Transverse colon (tissue), 4 donors: ENCODE data around the gene SOCS1.

Experiments used
- POLR2AphosphoS5 ChIP-seq, 3 donors: sonication (generic); formaldehyde crosslinking; IDR thresholded peaks; one replicate each; pipeline ENCODE4 v1.6.1; 2016; ENCODE audit warnings: antibody characterized with exemption in 3 of 3
- TF ChIP-seq, protein P1 (sequence below), 5 experiments: fragments of 200-600 bp in 3 of 5; fragments of 450-650 bp in 2 of 5; sonication (generic) in 3 of 5; IDR thresholded peaks; 1 replicate in 2 of 5; 2 replicates in 3 of 5; pipeline ENCODE4 v1.5.1; 2016 to 2017; ENCODE audit warnings: antibody characterized with exemption in 5 of 5, inconsistent platforms in 3 of 5, mild to moderate bottlenecking in 2 of 5, moderate library complexity in 1 of 5

DNA sequence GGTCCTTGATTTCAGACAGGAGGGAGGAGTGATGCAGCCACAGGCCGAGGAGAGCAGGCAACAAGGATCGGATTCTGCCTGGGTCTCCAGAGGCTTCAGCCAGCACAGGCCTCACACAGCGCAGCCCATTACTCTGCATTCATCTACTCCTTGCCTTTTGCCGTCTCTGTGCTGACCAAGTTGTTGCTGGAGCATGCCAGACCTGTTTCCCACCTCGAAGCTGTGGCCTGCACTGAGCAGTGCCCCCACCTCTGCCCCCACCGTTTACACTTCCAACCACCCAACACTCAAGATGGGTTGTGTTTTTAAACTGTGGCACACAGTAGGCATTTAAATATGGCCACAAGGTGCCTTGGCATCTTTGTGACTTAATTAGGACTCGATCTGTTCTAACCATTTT, 19.0 kb upstream of the SOCS1 start:
- TF ChIP-seq, protein P1, sequence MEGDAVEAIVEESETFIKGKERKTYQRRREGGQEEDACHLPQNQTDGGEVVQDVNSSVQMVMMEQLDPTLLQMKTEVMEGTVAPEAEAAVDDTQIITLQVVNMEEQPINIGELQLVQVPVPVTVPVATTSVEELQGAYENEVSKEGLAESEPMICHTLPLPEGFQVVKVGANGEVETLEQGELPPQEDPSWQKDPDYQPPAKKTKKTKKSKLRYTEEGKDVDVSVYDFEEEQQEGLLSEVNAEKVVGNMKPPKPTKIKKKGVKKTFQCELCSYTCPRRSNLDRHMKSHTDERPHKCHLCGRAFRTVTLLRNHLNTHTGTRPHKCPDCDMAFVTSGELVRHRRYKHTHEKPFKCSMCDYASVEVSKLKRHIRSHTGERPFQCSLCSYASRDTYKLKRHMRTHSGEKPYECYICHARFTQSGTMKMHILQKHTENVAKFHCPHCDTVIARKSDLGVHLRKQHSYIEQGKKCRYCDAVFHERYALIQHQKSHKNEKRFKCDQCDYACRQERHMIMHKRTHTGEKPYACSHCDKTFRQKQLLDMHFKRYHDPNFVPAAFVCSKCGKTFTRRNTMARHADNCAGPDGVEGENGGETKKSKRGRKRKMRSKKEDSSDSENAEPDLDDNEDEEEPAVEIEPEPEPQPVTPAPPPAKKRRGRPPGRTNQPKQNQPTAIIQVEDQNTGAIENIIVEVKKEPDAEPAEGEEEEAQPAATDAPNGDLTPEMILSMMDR (IDR thresholded peaks at IDR 0.05): no peak
- no peak for TF ChIP-seq POLR2AphosphoS5 (IDR thresholded peaks at IDR 0.05)
